Measurements from ENCODE around the gene MRS2. TPM values are rescaled to one million over a fixed set of nuclear protein-coding genes. Genes with fewer than 3 reads are reported as not detected.

MRS2 gene
- total RNA-seq, 3 donors from 2014 or later, result 20.3 to 34.0 (median 26.7) TPM

GRCh38 chr6:24454452-24454851, 51.7 kb downstream of the MRS2 start:
- Histone ChIP-seq H3K27ac (no peak overlapping the region), H3K27me3 (no peaks in the 10 kb centered on the region), H3K4me1 (no peaks in the 10 kb centered on the region), H3K9me3 (no peaks in the 10 kb centered on the region), H3K36me3 (no peaks in the 10 kb centered on the region), H3K4me3 (no peak overlapping the region)
- TF ChIP-seq POLR2AphosphoS5 (IDR thresholded peaks at IDR 0.05) (no peak), CTCF (IDR thresholded peaks at IDR 0.05) (no peak), POLR2A (IDR thresholded peaks at IDR 0.05) (no peak)
- DNase-seq (ENCODE audit: low spot score in 2 of 2), result no peak
- intact Hi-C loops (cut with DNase I; ENCODE audit: low total_unique reads), result no loop called here

DNA sequence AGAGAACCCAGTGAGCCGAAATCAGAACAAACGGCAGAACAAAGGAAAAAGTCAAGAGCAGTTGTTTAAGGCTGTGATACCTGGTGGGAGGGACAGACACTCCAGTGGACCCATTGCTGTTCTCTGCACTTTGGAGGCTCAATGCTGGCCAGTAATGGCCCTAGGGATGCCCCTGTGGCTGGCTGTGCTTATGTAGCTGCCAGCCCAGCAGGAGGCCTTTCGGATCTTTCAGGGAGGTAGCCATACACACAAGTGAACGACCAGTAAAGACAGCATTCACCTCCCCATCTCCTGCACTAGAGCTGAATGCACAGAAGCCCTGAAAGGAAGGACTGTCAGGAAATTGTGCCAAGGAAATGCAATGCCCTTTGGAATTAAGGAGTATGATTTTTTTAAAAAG, 52.3 kb downstream of the MRS2 start:
- no peaks in the 10 kb centered on the region for H3K27me3 ChIP-seq
- H3K9me3 ChIP-seq, result no peaks in the 10 kb centered on the region
- H3K27ac ChIP-seq, result no peak overlapping the region
- no peak overlapping the region for H3K4me3 ChIP-seq
- H3K4me1 ChIP-seq, result no peaks in the 10 kb centered on the region
- DNase-seq (ENCODE audit: low spot score in 2 of 2), result no peak
- H3K36me3 ChIP-seq, result no peaks in the 10 kb centered on the region
- no peak for TF ChIP-seq CTCF (IDR thresholded peaks at IDR 0.05)
- no peak for TF ChIP-seq POLR2A (IDR thresholded peaks at IDR 0.05)
- TF ChIP-seq POLR2AphosphoS5 (IDR thresholded peaks at IDR 0.05), result no peak
- intact Hi-C loops (cut with DNase I; ENCODE audit: low total_unique reads), result no loop called here

- Histone ChIP-seq H3K27me3 (no peaks in the 10 kb centered on the region), H3K4me1 (no peaks in the 10 kb centered on the region), H3K9me3 (no peaks in the 10 kb centered on the region), H3K36me3 (no peaks in the 10 kb centered on the region), H3K27ac (no peak overlapping the region), H3K4me3 (no peak overlapping the region)
- DNase-seq (ENCODE audit: low spot score in 2 of 2), result no peak
- TF ChIP-seq POLR2AphosphoS5 (IDR thresholded peaks at IDR 0.05) (no peak), POLR2A (IDR thresholded peaks at IDR 0.05) (no peak), CTCF (IDR thresholded peaks at IDR 0.05) (no peak)
- intact Hi-C loops (cut with DNase I; ENCODE audit: low total_unique reads), result no loop called here
Observed at GRCh38 chr6:24458134-24458533, 55.4 kb downstream of the MRS2 start.

- intact Hi-C loops (cut with DNase I; ENCODE audit: low total_unique reads), result no loop called here
- no peaks in the 10 kb centered on the region for H3K9me3 ChIP-seq
- H3K4me3 ChIP-seq, result no peak overlapping the region
- H3K36me3 ChIP-seq, result no peaks in the 10 kb centered on the region
- no peak overlapping the region for H3K27ac ChIP-seq
- H3K4me1 ChIP-seq, result no peaks in the 10 kb centered on the region
- DNase-seq (ENCODE audit: low spot score in 2 of 2), result no peak
- no peaks in the 10 kb centered on the region for H3K27me3 ChIP-seq
- TF ChIP-seq CTCF (IDR thresholded peaks at IDR 0.05), result no peak
- no peak for TF ChIP-seq POLR2A (IDR thresholded peaks at IDR 0.05)
- no peak for TF ChIP-seq POLR2AphosphoS5 (IDR thresholded peaks at IDR 0.05)
Observed at GRCh38 chr6:24458941-24459340, 56.2 kb downstream of the MRS2 start.

GRCh38 chr6:24460966-24461365, 58.2 kb downstream of the MRS2 start:
- TF ChIP-seq POLR2AphosphoS5 (IDR thresholded peaks at IDR 0.05), result no peak
- no peak for TF ChIP-seq CTCF (IDR thresholded peaks at IDR 0.05)
- TF ChIP-seq POLR2A (IDR thresholded peaks at IDR 0.05), result no peak
- Histone ChIP-seq H3K36me3 (no peaks in the 10 kb centered on the region), H3K4me3 (no peak overlapping the region), H3K27me3 (no peaks in the 10 kb centered on the region), H3K9me3 (no peaks in the 10 kb centered on the region), H3K4me1 (no peaks in the 10 kb centered on the region), H3K27ac (no peak overlapping the region)
- intact Hi-C loops (cut with DNase I; ENCODE audit: low total_unique reads), result no loop called here
- no peak for DNase-seq (ENCODE audit: low spot score in 2 of 2)

Measured in breast epithelium (tissue), 4 donors.